ENCODE results near the gene DGKZ. TPM values are rescaled to one million over a fixed set of nuclear protein-coding genes. Genes with fewer than 3 reads are reported as not detected.

DGKZ gene
- total and polyA plus RNA-seq, 5 experiments from 2014 or later: 47.1 to 243 (median 71.0) TPM

GRCh38 chr11:46337626-46338345, 9.5 kb upstream of the DGKZ start:
- H3K36me3 Mint-ChIP-seq: peaks cover 0 to 9% (median 0%) of the 10 kb centered on the region in 3 donors
- ATAC-seq (no peak), DNase-seq (no peak)
- H3K9me3 Mint-ChIP-seq: no peaks in the 10 kb centered on the region
- H3K4me3 Mint-ChIP-seq: peak overlapping the region in 1 of 10 donors; percentile 13
- peak overlapping the region in 3 of 10 donors; percentile 22 to 70 (median 43) for H3K27ac Mint-ChIP-seq
- POLR2A ChIA-PET: interaction anchor here (0.8 kb wide), 1 partner anchor 8 kb away, joined by 5 read pairs; no protein-coding TSS in a partner anchor
- peaks cover 25 to 83% (median 65%) of the 10 kb centered on the region in 4 donors for H3K4me1 Mint-ChIP-seq
- peaks cover 0 to 2% (median 0%) of the 10 kb centered on the region in 5 donors for H3K27me3 Mint-ChIP-seq

- Mint-ChIP-seq H3K27ac (peak overlapping the region in 7 of 10 donors; percentile 12 to 76 (median 33)), H3K27me3 (no peaks in the 10 kb centered on the region), H3K36me3 (peaks cover 0 to 9% (median 0%) of the 10 kb centered on the region in 3 donors), H3K4me3 (peak overlapping the region in 2 of 10 donors; percentile 15 to 22), H3K9me3 (no peaks in the 10 kb centered on the region), H3K4me1 (peaks cover 29 to 87% (median 69%) of the 10 kb centered on the region in 4 donors)
- ATAC-seq (no peak), DNase-seq (no peak)
- POLR2A ChIA-PET: interaction anchor here (0.6 to 1.6 kb wide), 2 partner anchors 10 to 101 kb away, joined by 5 read pairs; no protein-coding TSS in a partner anchor
Measured at GRCh38 chr11:46338636-46338987, 8.7 kb upstream of the DGKZ start.

GRCh38 chr11:46338988-46339666, 8.1 kb upstream of the DGKZ start:
- Mint-ChIP-seq H3K27ac (peak overlapping the region in 5 of 10 donors; percentile 19 to 76 (median 48)), H3K4me3 (no peak overlapping the region), H3K27me3 (no peaks in the 10 kb centered on the region), H3K36me3 (peaks cover 0 to 9% (median 0%) of the 10 kb centered on the region in 3 donors), H3K4me1 (peaks cover 34 to 87% (median 70%) of the 10 kb centered on the region in 4 donors), H3K9me3 (no peaks in the 10 kb centered on the region)
- POLR2A ChIA-PET: interaction anchor here (0.6 to 1.6 kb wide), 2 partner anchors 10 to 101 kb away, joined by 5 read pairs; no protein-coding TSS in a partner anchor
- ATAC-seq (no peak), DNase-seq (no peak)

GRCh38 chr11:46339816-46340215, 7.4 kb upstream of the DGKZ start:
- POLR2A ChIA-PET: interaction anchor here (1.3 to 1.6 kb wide), 3 partner anchors 8 to 9 kb away, joined by 5 to 8 read pairs (median 5); no protein-coding TSS in a partner anchor
- no peak for DNase-seq
- Mint-ChIP-seq H3K36me3 (peaks cover 0 to 9% (median 0%) of the 10 kb centered on the region in 3 donors), H3K4me1 (peaks cover 36 to 87% (median 70%) of the 10 kb centered on the region in 4 donors), H3K9me3 (no peaks in the 10 kb centered on the region), H3K27me3 (no peaks in the 10 kb centered on the region), H3K27ac (peak overlapping the region in 7 of 10 donors; percentile 22 to 92 (median 58)), H3K4me3 (peak overlapping the region in 1 of 10 donors; percentile 11)
- ATAC-seq: no peak

GRCh38 chr11:46341454-46341853, 5.8 kb upstream of the DGKZ start:
- Mint-ChIP-seq H3K27me3 (no peaks in the 10 kb centered on the region), H3K27ac (peak overlapping the region in 9 of 10 donors; percentile 60 to 90 (median 88)), H3K36me3 (peaks cover 0 to 5% (median 0%) of the 10 kb centered on the region in 3 donors), H3K9me3 (no peaks in the 10 kb centered on the region), H3K4me3 (peak overlapping the region in 7 of 10 donors; percentile 12 to 69 (median 41)), H3K4me1 (peaks cover 45 to 89% (median 74%) of the 10 kb centered on the region in 4 donors)
- POLR2A ChIA-PET: interaction anchor here (5.2 to 15.9 kb wide), 3 partner anchors 10 to 25 kb away, joined by 30 to 303 read pairs (median 287); no protein-coding TSS in a partner anchor
- no peak for DNase-seq
- no peak for ATAC-seq

GRCh38 chr11:46342239-46342638, 5.0 kb upstream of the DGKZ start:
- Mint-ChIP-seq H3K27ac (peak overlapping the region; percentile 47 to 90 (median 82)), H3K9me3 (no peaks in the 10 kb centered on the region), H3K27me3 (no peaks in the 10 kb centered on the region), H3K36me3 (peaks cover 0 to 2% (median 0%) of the 10 kb centered on the region in 3 donors), H3K4me3 (peak overlapping the region in 7 of 10 donors; percentile 7 to 69 (median 39)), H3K4me1 (peaks cover 50 to 89% (median 78%) of the 10 kb centered on the region in 4 donors)
- DNase-seq (no peak), ATAC-seq (peak; percentile 21 to 28)
- POLR2A ChIA-PET: interaction anchor here (2.2 to 15.9 kb wide), 4 partner anchors 10 to 31 kb away, joined by 4 to 303 read pairs (median 158); no protein-coding TSS in a partner anchor

- Mint-ChIP-seq H3K4me3 (peak overlapping the region in 5 of 10 donors; percentile 3 to 15 (median 6)), H3K27me3 (no peaks in the 10 kb centered on the region), H3K27ac (peak overlapping the region; percentile 26 to 95 (median 77)), H3K4me1 (peaks cover 50 to 83% (median 73%) of the 10 kb centered on the region in 4 donors), H3K36me3 (no peaks in the 10 kb centered on the region), H3K9me3 (no peaks in the 10 kb centered on the region)
- DNase-seq (no peak), ATAC-seq (no peak)
- POLR2A ChIA-PET: interaction anchor here (0.6 to 15.9 kb wide), 6 partner anchors 10 to 1720 kb away, joined by 3 to 303 read pairs (median 17); no protein-coding TSS in a partner anchor
Measured at GRCh38 chr11:46343520-46343919, 3.7 kb upstream of the DGKZ start.

GRCh38 chr11:46345131-46345597, 2.1 kb upstream of the DGKZ start:
- Mint-ChIP-seq H3K27ac (peak overlapping the region; percentile 34 to 95 (median 86)), H3K4me1 (peaks cover 58 to 83% (median 81%) of the 10 kb centered on the region in 4 donors), H3K9me3 (no peaks in the 10 kb centered on the region), H3K27me3 (no peaks in the 10 kb centered on the region), H3K4me3 (peak overlapping the region; percentile 78 to 96 (median 87)), H3K36me3 (no peaks in the 10 kb centered on the region)
- DNase-seq (no peak), ATAC-seq (no peak)
- POLR2A ChIA-PET: interaction anchor here (0.5 to 15.9 kb wide), 6 partner anchors 8 to 35 kb away, joined by 4 to 303 read pairs (median 18); no protein-coding TSS in a partner anchor

GRCh38 chr11:46345881-46346484, 1.3 kb upstream of the DGKZ start:
- peak overlapping the region; percentile 78 to 96 (median 88) for H3K4me3 Mint-ChIP-seq
- peak overlapping the region; percentile 60 to 95 (median 88) for H3K27ac Mint-ChIP-seq
- POLR2A ChIA-PET: interaction anchor here (0.6 to 15.9 kb wide), 7 partner anchors 9 to 35 kb away, joined by 3 to 303 read pairs (median 4); no protein-coding TSS in a partner anchor
- ATAC-seq (no peak), DNase-seq (no peak)
- H3K27me3 Mint-ChIP-seq: no peaks in the 10 kb centered on the region
- peaks cover 59 to 89% (median 83%) of the 10 kb centered on the region in 4 donors for H3K4me1 Mint-ChIP-seq
- H3K9me3 Mint-ChIP-seq: no peaks in the 10 kb centered on the region
- H3K36me3 Mint-ChIP-seq: peaks cover 0 to 2% (median 0%) of the 10 kb centered on the region in 3 donors

GRCh38 chr11:46347637-46348311, 511 bp downstream of the DGKZ start:
- ATAC-seq (peak in 1 of 2 donors; percentile 0), DNase-seq (peak in 1 of 10 donors; percentile 19)
- H3K4me3 Mint-ChIP-seq: peak overlapping the region; percentile 78 to 98 (median 94)
- no peaks in the 10 kb centered on the region for H3K27me3 Mint-ChIP-seq
- peak overlapping the region; percentile 91 to 98 (median 94) for H3K27ac Mint-ChIP-seq
- H3K36me3 Mint-ChIP-seq: peaks cover 0 to 5% (median 0%) of the 10 kb centered on the region in 3 donors
- peaks cover 54 to 87% (median 82%) of the 10 kb centered on the region in 4 donors for H3K4me1 Mint-ChIP-seq
- no peaks in the 10 kb centered on the region for H3K9me3 Mint-ChIP-seq
- POLR2A ChIA-PET: interaction anchor here (0.5 to 15.9 kb wide), 11 partner anchors 8 to 251 kb away, joined by 3 to 303 read pairs (median 7); no protein-coding TSS in a partner anchor

Measured in naive thymus-derived CD8-positive, alpha-beta T cell (primary cell).